ENCODE data around the gene FSHR. TPM values are rescaled to one million over a fixed set of nuclear protein-coding genes. Genes with fewer than 3 reads are reported as not detected.

Gene FSHR
- total and polyA plus RNA-seq, 2 of the 4 experiments (the other 2 are of a cell fraction), result not detected

- no peaks in the 10 kb centered on the region for H3K79me1 ChIP-seq (ENCODE audit: low read depth in 1 of 2, low read length in 2 of 2)
- TF ChIP-seq MAFK (IDR thresholded peaks at IDR 0.05; ENCODE audit: low read depth, low read length) (no peak), RAD21 (IDR thresholded peaks at IDR 0.05; ENCODE audit: low read length) (no peak), CHD1 (IDR thresholded peaks at IDR 0.05; ENCODE audit: low read depth, low read length) (no peak), POLR2A (IDR thresholded peaks at IDR 0.05; ENCODE audit: low read depth, low read length) (no peak), FOS (IDR thresholded peaks at IDR 0.05; ENCODE audit: low read depth, low read length) (no peak)
- TF ChIP-seq, protein P1, sequence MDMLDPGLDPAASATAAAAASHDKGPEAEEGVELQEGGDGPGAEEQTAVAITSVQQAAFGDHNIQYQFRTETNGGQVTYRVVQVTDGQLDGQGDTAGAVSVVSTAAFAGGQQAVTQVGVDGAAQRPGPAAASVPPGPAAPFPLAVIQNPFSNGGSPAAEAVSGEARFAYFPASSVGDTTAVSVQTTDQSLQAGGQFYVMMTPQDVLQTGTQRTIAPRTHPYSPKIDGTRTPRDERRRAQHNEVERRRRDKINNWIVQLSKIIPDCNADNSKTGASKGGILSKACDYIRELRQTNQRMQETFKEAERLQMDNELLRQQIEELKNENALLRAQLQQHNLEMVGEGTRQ (IDR thresholded peaks at IDR 0.05; ENCODE audit: low read depth, low read length), result no peak
- H3K4ac ChIP-seq (ENCODE audit: low read depth, low read length), result no peak overlapping the region
- H2AFZ ChIP-seq (replicated peaks; ENCODE audit: low read length, poor library complexity), result no peak overlapping the region
- H3K14ac ChIP-seq (replicated peaks; ENCODE audit: low read depth, low read length), result no peak overlapping the region
- H3K56ac ChIP-seq (ENCODE audit: extremely low read depth, insufficient read depth, low read length), result no peak overlapping the region
- H3K9me3 ChIP-seq (ENCODE audit: control insufficient read depth, insufficient read depth, low read length), result no peaks in the 10 kb centered on the region; the same call in 1 of the 2 replicates
- H4K20me1 ChIP-seq (ENCODE audit: insufficient read depth, low read length), result no peaks in the 10 kb centered on the region
- in situ Hi-C loops (cut with MboI; ENCODE audit: low sequenced_read_pairs) (no loop called here), dilution Hi-C loops (cut with HindIII; ENCODE audit: low sequenced_read_pairs, unreplicated experiment) (no loop called here), intact Hi-C loops (cut with micrococcal nuclease) (no loop called here)
- no peaks in the 10 kb centered on the region for H3K36me3 ChIP-seq (ENCODE audit: control insufficient read depth, insufficient read depth, low read length)
- no peak overlapping the region for H4K91ac ChIP-seq (ENCODE audit: insufficient read depth, low read depth, low read length)
- no peak overlapping the region for H3K27ac ChIP-seq (ENCODE audit: insufficient read depth, low read length)
- H3K9me1 ChIP-seq (ENCODE audit: insufficient read depth, low read length), result no peaks in the 10 kb centered on the region
- no peak overlapping the region for H2BK20ac ChIP-seq (ENCODE audit: low read depth, low read length)
- H3K27me3 ChIP-seq (ENCODE audit: control insufficient read depth, insufficient read depth, low read length), result no peaks in the 10 kb centered on the region
- no peak overlapping the region for H4K8ac ChIP-seq (ENCODE audit: low read depth in 2 of 2, low read length in 2 of 2)
- H3K4me2 ChIP-seq (ENCODE audit: low read depth, low read length), result no peak overlapping the region
- no peak overlapping the region for H3K18ac ChIP-seq (ENCODE audit: low read depth, low read length)
- H3K23ac ChIP-seq (ENCODE audit: low read depth, low read length), result no peak overlapping the region
- H2BK15ac ChIP-seq (ENCODE audit: low read depth, low read length), result no peak overlapping the region
- no peaks in the 10 kb centered on the region for H3K4me1 ChIP-seq (ENCODE audit: control insufficient read depth, insufficient read depth, low read length)
- H3K4me3 ChIP-seq (ENCODE audit: insufficient read depth, low read depth, low read length), result no peak overlapping the region
- H2AK9ac ChIP-seq (replicated peaks; ENCODE audit: low read depth, low read length, poor library complexity), result no peak overlapping the region
- no TSS peak for BruUV-seq (replicated peaks)
- ChIA-PET POLR2A (ENCODE audit: unreplicated experiment) (no interaction called here), CTCF (no interaction called here)
- no peak overlapping the region for H2BK120ac ChIP-seq (ENCODE audit: low read depth, low read length)
- no CpG with 5 or more reads among the region's 1 CpG for WGBS, 2 experiments (ENCODE audit: extremely low coverage in 2 of 2, insufficient read length in 1 of 2)
- no peak overlapping the region for H3K9ac ChIP-seq (ENCODE audit: low read depth, low read length)
- H2BK5ac ChIP-seq (ENCODE audit: low read depth, low read length, poor library complexity, severe bottlenecking), result no peak overlapping the region
- H2AK5ac ChIP-seq (ENCODE audit: low read depth, low read length), result no peak overlapping the region
- ATAC-seq (ENCODE audit: low read depth) (no peak), DNase-seq (no peak)
- no peak overlapping the region for H4K5ac ChIP-seq (ENCODE audit: low read depth, low read length)
These were observed 111.8 kb downstream of the FSHR start for GRCh38 chr2:49042488-49042887.

All from IMR-90 (cell line).